K562 (cell line): ENCODE data around the gene NME7. TPM values are rescaled to one million over a fixed set of nuclear protein-coding genes. Genes with fewer than 3 reads are reported as not detected.

ENCODE experiments used
- CBFB ChIP-seq: sonication (generic); formaldehyde crosslinking; IDR thresholded peaks from 2 replicates; pipeline ENCODE4 v1.4.0; 2020; ENCODE audit warnings: mild to moderate bottlenecking, missing genetic modification reagents
- CBX3 ChIP-seq, 2 experiments: IDR thresholded peaks; 1 replicate in 1 of 2; 2 replicates in 1 of 2; pipeline ENCODE4 v1.6.1; 2012; ENCODE audit warnings: inconsistent platforms in 2 of 2, low read length in 2 of 2, borderline replicate concordance in 1 of 2, control low read depth in 1 of 2
- CBX5 ChIP-seq: IDR thresholded peaks from 2 replicates; pipeline ENCODE4 v1.6.1; 2014; ENCODE audit warnings: low read depth, borderline replicate concordance
- CEBPB ChIP-seq: fragments of 450-650 bp; IDR thresholded peaks from 2 replicates; pipeline ENCODE4 v1.6.1; 2016; ENCODE audit warnings: missing genetic modification characterization, missing compliant biosample characterization
- CHAMP1 ChIP-seq: fragments of 450-650 bp; IDR thresholded peaks from 2 replicates; pipeline ENCODE4 v1.6.1; 2016; ENCODE audit warnings: mild to moderate bottlenecking
- EP400 ChIP-seq: fragments of 450-650 bp; IDR thresholded peaks from 2 replicates; pipeline ENCODE4 v1.6.1; 2017; ENCODE audit warnings: antibody characterized with exemption, mild to moderate bottlenecking, moderate library complexity
- MIER1 ChIP-seq: fragments of 450-650 bp; IDR thresholded peaks from 2 replicates; pipeline ENCODE4 v1.6.1; 2016; ENCODE audit warnings: antibody characterized with exemption, mild to moderate bottlenecking, low read depth
- RNF219 ChIP-seq: fragments of 250-450 bp; sonication (Bioruptor Pico); IDR thresholded peaks from 2 replicates; pipeline ENCODE4 v1.5.0; 2022; ENCODE audit warnings: mild to moderate bottlenecking
- SIRT6 ChIP-seq: IDR thresholded peaks from one replicate; pipeline ENCODE4 v1.6.1; 2012; ENCODE audit warnings: low read depth, mild to moderate bottlenecking, control low read depth, inconsistent platforms, low read length, moderate library complexity
- TRIM24 ChIP-seq, 2 experiments: fragments of 450-650 bp; IDR thresholded peaks; 2 replicates each; pipeline ENCODE4 v1.6.1; 2016
- TRIM28 ChIP-seq: fragments of 450-650 bp; IDR thresholded peaks from 2 replicates; pipeline ENCODE4 v1.6.1; 2017
- ZNF780A ChIP-seq: fragments of 250-450 bp; sonication (Bioruptor Pico); IDR thresholded peaks from 2 replicates; pipeline ENCODE4 v1.5.0; 2021; ENCODE audit warnings: mild to moderate bottlenecking
- polyA plus RNA-seq, 8 experiments: library from polyadenylated mRNA; depleted of rRNA in 4 of 8; stranded (reverse) in 5 of 8; unstranded in 3 of 8; fragments of >200 nt; fragmentation: Nextera tagmentation in 2 of 8; fragmentation: Illumina TruSeq in 1 of 8; extraction: Ambion mirVana in 2 of 8; extraction: Trizol in 1 of 8; gene quantifications; 2 replicates each; pipeline versions ENCODE4 v1.2.1 to v1.2.3, GENCODE V29; 2011 to 2014; ENCODE audit warnings: inconsistent platforms in 1 of 8, missing spikeins in 1 of 8
- total RNA-seq, 7 experiments: library from RNA; depleted of rRNA in 6 of 7; stranded (reverse); fragments of >200 nt in 6 of 7; fragmentation: Illumina TruSeq in 2 of 7; extraction: Trizol in 2 of 7; gene quantifications; 2 replicates each; pipeline versions ENCODE4 v1.2.1 to v1.2.3, GENCODE V29; 2011 to 2021; ENCODE audit warnings: low replicate concordance in 1 of 7

Gene NME7
- total and polyA plus RNA-seq, 9 of the 15 experiments (the other 6 are each of a cell fraction or from before 2014, with no cell fraction given), result 7.9 to 43.2 (median 23.9) TPM

DNA sequence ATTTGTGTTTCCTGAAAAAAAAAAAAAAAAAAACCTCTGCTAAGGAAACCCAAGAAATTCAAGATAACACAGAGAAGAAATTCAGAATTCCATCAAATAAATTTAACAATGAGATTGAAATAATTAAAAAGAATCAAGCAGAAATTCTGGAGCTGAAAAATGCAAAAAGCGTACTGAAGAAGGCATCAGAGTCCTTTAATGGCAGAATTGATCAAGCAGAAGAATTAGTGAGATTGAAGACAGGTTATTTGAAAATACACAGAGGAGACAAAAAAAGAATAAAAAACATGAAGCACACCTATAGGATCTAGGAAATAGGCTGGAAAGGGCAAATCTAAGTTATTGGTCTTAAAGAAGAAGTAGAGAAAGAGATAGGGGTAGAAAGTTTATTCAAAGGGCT is 38.2 kb downstream of the NME7 start (continued):
- no peak for TF ChIP-seq EP400
- 0 out of 2 replicates have a peak, but pooled peaks have one; percentile 50 for TF ChIP-seq CBX5
- TF ChIP-seq CBFB (CRISPR knock-in tag), result no peak
- TF ChIP-seq TRIM24 (IDR thresholded peaks at IDR 0.05), result peak in 1 of 2 experiments; percentile 57; a peak in 1 of 4 replicates
- no peak for TF ChIP-seq ZNF780A
- no peak for TF ChIP-seq CEBPB (tag)
- no peak for TF ChIP-seq SIRT6
- TF ChIP-seq CBX3 (IDR thresholded peaks at IDR 0.05; ENCODE audit: borderline replicate concordance in 1 of 2, low read length in 2 of 2), result peak in 1 of 2 experiments; percentile 59; a peak in 1 of 3 replicates
- 0 out of 2 replicates have a peak, but pooled peaks have one; percentile 48 for TF ChIP-seq CHAMP1
- no peak for TF ChIP-seq RNF219 (CRISPR knock-in tag)
- TF ChIP-seq MIER1, result 0 out of 2 replicates have a peak, but pooled peaks have one; percentile 43
- peak; percentile 62; the same call in 1 of the 2 replicates for TF ChIP-seq TRIM28
- TF ChIP-seq, all 486 proteins: peak for 7
